Lower leg skin (tissue), 4 donors: ENCODE measurements around the gene IPCEF1. TPM values are rescaled to one million over a fixed set of nuclear protein-coding genes. Genes with fewer than 3 reads are reported as not detected.
"Not testable (repeated sequence)": the region's sequence is repeated elsewhere in the genome, so short reads cannot be mapped to it uniquely, and the experiment has no call there.

Source experiments
- DNase-seq, 2 donors: peaks; one replicate each; pipeline ENCODE4 v3.0.0-alpha.2; 2019; ENCODE audit warnings: low spot score in 2 of 2
- H3K4me3 ChIP-seq: fragments of 200-600 bp; sonication (generic); 2 replicates; pipeline ENCODE4 v1.5.1; 2017; ENCODE audit warnings: mild to moderate bottlenecking, low read depth; ENCODE audit not compliant: poor library complexity, severe bottlenecking
- CTCF ChIP-seq, 3 donors: fragments of 450-650 bp; IDR thresholded peaks; one replicate each; pipeline ENCODE4 v1.5.1; 2016; ENCODE audit warnings: antibody characterized with exemption in 3 of 3, mild to moderate bottlenecking in 3 of 3, moderate library complexity in 2 of 3
- POLR2A ChIP-seq, 2 donors: fragments of 450-650 bp; IDR thresholded peaks; one replicate each; pipeline ENCODE4 v1.6.1; 2016 to 2017; ENCODE audit warnings: antibody characterized with exemption in 2 of 2, mild to moderate bottlenecking in 1 of 2, moderate library complexity in 1 of 2
- WGBS, 2 donors: methylation state at CpG; one replicate each; pipeline ENCODE4 v1.1.5; 2018; 5-methylcytosine and 5-hydroxymethylcytosine counted together
- intact Hi-C: fragments of 100-400 bp; cut with DNase I; formaldehyde crosslinking; loops from one replicate; pipeline ENCODE4 v1.15.0; 2023; ENCODE audit warnings: low total_unique reads
- total RNA-seq, 4 donors: library from RNA; depleted of rRNA; stranded (reverse); fragments of >200 nt; gene quantifications; one replicate each; pipeline ENCODE4 v1.1.0, GENCODE V29; 2016

IPCEF1 gene
- total RNA-seq, 4 donors from 2014 or later, result 0.67 to 1.7 (median 0.97) TPM

- H3K4me3 ChIP-seq, result no peak overlapping the region
- TF ChIP-seq POLR2A (IDR thresholded peaks at IDR 0.05), result no peak
- no peak for TF ChIP-seq CTCF (IDR thresholded peaks at IDR 0.05)
- no peak for DNase-seq
- WGBS, 2 donors, result 69 to 76% methylated on average over 4 of the region's 4 CpGs
- intact Hi-C loops, result no loop called here
These were observed 19.1 kb downstream of the IPCEF1 start for GRCh38 chr6:154337406-154338005.

DNA sequence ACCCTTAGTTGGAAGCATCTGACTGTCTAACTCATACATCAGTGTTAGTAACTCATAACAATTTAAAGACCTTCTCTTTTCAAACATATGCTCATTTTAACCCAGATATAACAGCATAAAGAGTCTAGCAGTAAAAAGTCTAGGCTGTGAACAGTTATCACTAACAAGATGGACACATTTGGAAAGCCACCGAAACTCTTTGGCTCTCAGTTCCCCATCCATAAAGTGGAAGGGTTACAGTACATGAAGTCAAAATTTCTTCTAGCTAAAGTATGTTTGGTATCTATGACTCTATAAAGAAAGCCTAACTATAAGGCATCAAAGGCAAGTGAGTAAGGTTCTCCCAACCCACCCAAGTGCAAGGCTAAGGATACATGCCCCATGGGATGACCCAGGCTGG, 22.5 kb downstream of the IPCEF1 start:
- WGBS, 2 donors, result 90 to 100% methylated on average over 1 of the region's 1 CpG
- H3K4me3 ChIP-seq, DNase-seq, intact Hi-C loops: not testable (repeated sequence)

DNA sequence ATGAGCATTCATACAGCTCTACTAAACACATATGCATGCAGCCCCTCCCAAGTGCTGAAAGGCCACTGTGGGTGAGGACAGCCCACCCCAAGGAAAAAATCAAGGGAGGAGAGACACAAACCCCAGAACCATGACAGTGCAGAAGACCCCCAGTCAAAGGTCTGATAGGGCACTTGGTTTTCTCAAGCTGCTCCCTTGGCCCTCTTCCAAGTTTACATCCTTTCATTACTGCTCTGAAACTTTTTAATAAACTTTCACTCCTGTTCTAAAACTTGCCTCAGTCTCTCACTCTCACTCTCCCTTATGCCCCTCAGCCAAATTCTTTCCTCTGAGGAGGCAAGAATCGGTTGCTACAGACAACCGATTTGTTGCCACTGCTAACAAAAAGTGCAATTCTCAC, 24.9 kb downstream of the IPCEF1 start:
- no peak overlapping the region for H3K4me3 ChIP-seq
- WGBS, 2 donors, result 94 to 99% methylated on average over 2 of the region's 2 CpGs
- DNase-seq, result no peak
- TF ChIP-seq POLR2A (IDR thresholded peaks at IDR 0.05) (no peak), CTCF (IDR thresholded peaks at IDR 0.05) (no peak)
- intact Hi-C loops, result no loop called here

DNA sequence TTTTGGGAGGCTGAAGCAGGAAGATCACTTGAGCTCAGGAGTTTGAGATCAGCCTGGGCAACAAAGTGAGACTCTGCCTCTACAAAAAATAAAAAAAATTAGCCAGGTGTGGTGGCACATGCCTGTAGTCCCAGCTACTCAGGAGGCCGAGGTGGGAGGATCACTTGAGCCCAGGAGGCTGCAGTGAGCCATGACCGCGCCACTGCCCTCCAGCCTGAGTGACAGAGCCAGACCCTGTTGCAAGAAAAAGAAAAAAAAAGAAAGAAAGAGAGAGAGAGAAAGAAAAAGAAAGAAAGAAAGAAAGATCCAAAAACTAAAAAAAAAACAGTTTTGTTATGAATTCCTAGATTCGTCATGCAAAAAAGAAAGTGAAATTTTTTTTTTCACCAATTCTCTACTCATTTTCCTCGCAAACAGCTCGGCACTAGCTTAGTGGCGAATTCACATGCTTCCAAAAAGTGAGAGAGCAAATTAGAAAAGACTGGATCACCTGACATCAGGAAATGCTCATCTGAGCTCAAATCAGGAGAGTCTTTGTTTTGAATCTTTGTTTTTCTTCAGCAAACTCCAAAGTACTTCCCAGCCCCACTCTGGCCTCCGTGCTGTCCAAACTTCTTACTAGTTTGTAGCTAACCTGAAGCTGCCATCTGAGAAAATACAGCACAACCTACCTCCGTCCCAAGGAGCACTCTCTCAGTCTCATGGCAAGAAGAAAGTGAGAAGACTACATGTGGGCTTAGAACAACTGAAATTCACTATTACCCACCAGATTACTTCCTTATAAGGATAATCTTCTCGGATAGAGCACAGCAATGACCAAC, 27.0 kb downstream of the IPCEF1 start:
- WGBS, 2 donors, result 82 to 86% methylated on average over 10 of the region's 10 CpGs
- intact Hi-C loops, result no loop called here
- H3K4me3 ChIP-seq, result no peak overlapping the region
- no peak for DNase-seq
- TF ChIP-seq POLR2A (IDR thresholded peaks at IDR 0.05), result no peak
- TF ChIP-seq CTCF (IDR thresholded peaks at IDR 0.05), result no peak

DNA sequence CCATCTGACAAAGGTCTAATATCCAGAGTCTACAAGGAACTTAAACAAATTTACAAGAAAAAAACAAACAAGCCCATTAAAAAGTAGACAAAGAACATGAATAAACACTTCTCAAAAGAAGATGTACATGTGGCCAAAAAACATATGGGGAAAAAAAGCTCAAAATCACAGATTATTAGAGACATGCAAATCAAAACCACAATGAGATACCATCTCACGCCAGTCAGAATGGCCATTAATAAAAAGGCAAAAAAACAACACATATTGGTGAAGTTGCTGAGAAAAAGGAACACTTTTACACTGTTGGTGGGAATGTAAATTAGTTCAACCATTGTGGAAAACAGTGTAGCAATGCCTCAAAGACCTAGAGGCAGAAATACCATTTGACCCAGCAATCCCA, 29.3 kb downstream of the IPCEF1 start:
- intact Hi-C loops, DNase-seq, H3K4me3 ChIP-seq: not testable (repeated sequence)
- WGBS, 2 donors, result 97 to 100% methylated on average over 1 of the region's 1 CpG

DNA sequence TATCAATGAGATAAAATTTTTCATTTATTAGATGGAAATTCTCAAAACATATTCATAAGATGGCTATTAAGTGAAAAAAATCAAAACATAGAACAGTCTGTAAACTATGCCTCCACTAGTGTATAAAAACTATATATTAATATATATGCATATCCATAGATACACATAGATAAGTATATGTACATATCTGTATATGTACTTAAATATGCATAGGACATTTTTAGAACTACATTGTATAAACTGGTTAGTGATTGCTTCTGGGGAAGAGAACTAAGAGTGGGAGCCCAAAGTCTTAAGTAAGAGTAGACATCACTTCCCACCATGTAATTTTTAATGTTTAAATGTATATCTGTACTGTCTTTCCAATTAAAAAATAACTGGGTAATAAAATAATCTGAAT, 31.5 kb downstream of the IPCEF1 start:
- TF ChIP-seq POLR2A (IDR thresholded peaks at IDR 0.05) (no peak), CTCF (IDR thresholded peaks at IDR 0.05) (no peak)
- intact Hi-C loops, result no loop called here
- no peak for DNase-seq
- no peak overlapping the region for H3K4me3 ChIP-seq

DNA sequence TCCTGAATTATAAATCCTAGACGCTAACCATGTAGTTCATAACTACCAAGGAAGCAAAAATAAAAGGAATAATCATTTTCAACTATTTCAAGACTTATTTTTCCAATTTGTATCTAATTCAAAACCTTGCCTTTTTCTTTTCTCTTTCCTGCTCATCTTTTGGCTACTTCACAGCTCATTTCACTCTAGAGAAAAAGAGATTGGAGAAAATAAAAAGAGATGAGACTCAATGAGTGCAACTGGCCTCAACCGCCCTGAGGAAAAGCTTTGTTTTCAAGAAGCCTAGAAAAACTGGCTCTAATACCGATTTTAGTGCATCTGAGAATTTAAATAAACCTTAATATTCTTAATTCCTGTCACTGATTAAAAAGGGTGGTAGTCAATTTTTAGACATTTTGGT, 36.4 kb downstream of the IPCEF1 start:
- WGBS, 2 donors, result 60 to 63% methylated on average over 3 of the region's 3 CpGs
- TF ChIP-seq CTCF (IDR thresholded peaks at IDR 0.05) (no peak), POLR2A (IDR thresholded peaks at IDR 0.05) (no peak)
- intact Hi-C loops, result no loop called here
- no peak for DNase-seq
- H3K4me3 ChIP-seq, result no peak overlapping the region
